H9 (cell line): ENCODE data around the gene LMX1A. TPM values are rescaled to one million over a fixed set of nuclear protein-coding genes. Genes with fewer than 3 reads are reported as not detected.

Experiments used
- DNase-seq: peaks from one replicate; pipeline ENCODE4 v3.0.0-alpha.2; 2017
- H2AFZ ChIP-seq: one replicate; pipeline ENCODE4 v1.6.1; 2013; ENCODE audit warnings: mild to moderate bottlenecking, low read length, control low read depth, moderate library complexity
- H2AK5ac ChIP-seq: 2 replicates; pipeline ENCODE4 v1.6.1; 2013; ENCODE audit warnings: low read length, control low read depth, mixed read lengths; ENCODE audit not compliant: insufficient read length
- H2BK120ac ChIP-seq: one replicate; pipeline ENCODE4 v1.6.1; 2013; ENCODE audit warnings: low read depth, mild to moderate bottlenecking, low read length, control low read depth, inconsistent platforms; ENCODE audit not compliant: poor library complexity, severe bottlenecking
- H2BK12ac ChIP-seq: 2 replicates; pipeline ENCODE4 v1.6.1; 2013; ENCODE audit warnings: low read length, control low read depth, mixed read lengths, low read depth; ENCODE audit not compliant: insufficient read length
- H2BK15ac ChIP-seq: 2 replicates; pipeline ENCODE4 v1.6.1; 2013; ENCODE audit warnings: low read depth, low read length, control low read depth
- H2BK20ac ChIP-seq: one replicate; pipeline ENCODE4 v1.6.1; 2013; ENCODE audit warnings: low read depth, mild to moderate bottlenecking, low read length, control low read depth, inconsistent platforms; ENCODE audit not compliant: poor library complexity, severe bottlenecking
- H2BK5ac ChIP-seq: 2 replicates; pipeline ENCODE4 v1.6.1; 2013; ENCODE audit warnings: low read length, control low read depth, mixed read lengths; ENCODE audit not compliant: insufficient read length
- H3K14ac ChIP-seq: 2 replicates; pipeline ENCODE4 v1.6.1; 2013; ENCODE audit warnings: low read length, control low read depth; ENCODE audit not compliant: insufficient read depth
- H3K18ac ChIP-seq: 2 replicates; pipeline ENCODE4 v1.6.1; 2013; ENCODE audit warnings: low read depth, mild to moderate bottlenecking, mixed read lengths, low read length, control low read depth; ENCODE audit not compliant: insufficient read length
- H3K23ac ChIP-seq: 2 replicates; pipeline ENCODE4 v1.6.1; 2013; ENCODE audit warnings: low read length, control low read depth, mixed read lengths, low read depth; ENCODE audit not compliant: insufficient read length
- H3K23me2 ChIP-seq: 2 replicates; pipeline ENCODE4 v1.6.1; 2013; ENCODE audit warnings: low read depth, mild to moderate bottlenecking, mixed read lengths, low read length, control low read depth; ENCODE audit not compliant: insufficient read length, poor library complexity, severe bottlenecking
- H3K27ac ChIP-seq: 2 replicates; pipeline ENCODE4 v1.5.1; 2013; ENCODE audit warnings: low read length, control low read depth, mixed read lengths, low read depth; ENCODE audit not compliant: insufficient read length
- H3K27me3 ChIP-seq: 2 replicates; pipeline ENCODE4 v1.6.1; 2013; ENCODE audit warnings: low read length, control low read depth, inconsistent platforms; ENCODE audit not compliant: insufficient read depth
- H3K4ac ChIP-seq: 2 replicates; pipeline ENCODE4 v1.6.1; 2013; ENCODE audit warnings: low read depth, mild to moderate bottlenecking, control low read depth, inconsistent platforms, low read length, moderate library complexity
- H3K4me1 ChIP-seq: 2 replicates; pipeline ENCODE4 v1.6.1; 2013; ENCODE audit warnings: low read length, control low read depth, inconsistent platforms; ENCODE audit not compliant: insufficient read depth
- H3K4me2 ChIP-seq: 2 replicates; pipeline ENCODE4 v1.6.1; 2013; ENCODE audit warnings: low read length, control low read depth, mixed read lengths; ENCODE audit not compliant: insufficient read length, insufficient read depth
- H3K56ac ChIP-seq: 2 replicates; pipeline ENCODE4 v1.6.1; 2013; ENCODE audit warnings: low read depth, mild to moderate bottlenecking, mixed read lengths, low read length, control low read depth; ENCODE audit not compliant: insufficient read length
- H3K79me1 ChIP-seq: 2 replicates; pipeline ENCODE4 v1.6.1; 2013; ENCODE audit warnings: low read depth, mild to moderate bottlenecking, moderate library complexity, low read length, control low read depth, inconsistent platforms; ENCODE audit not compliant: insufficient read depth, poor library complexity, severe bottlenecking
- H3K79me2 ChIP-seq: 2 replicates; pipeline ENCODE4 v1.6.1; 2013; ENCODE audit warnings: low read length, control low read depth, inconsistent platforms; ENCODE audit not compliant: insufficient read depth
- H3K9ac ChIP-seq: 2 replicates; pipeline ENCODE4 v1.6.1; 2013; ENCODE audit warnings: low read length, control low read depth, mixed read lengths; ENCODE audit not compliant: insufficient read length; ENCODE audit errors: extremely low read depth
- H3K9me3 ChIP-seq: one replicate; pipeline ENCODE4 v1.6.1; 2013; ENCODE audit warnings: low read depth, low read length, inconsistent platforms; ENCODE audit not compliant: control insufficient read depth
- H3T11ph ChIP-seq: one replicate; pipeline ENCODE4 v1.6.1; 2013; ENCODE audit warnings: mild to moderate bottlenecking, low read length, control low read depth, inconsistent platforms
- H4K20me1 ChIP-seq: one replicate; pipeline ENCODE4 v1.6.1; 2013; ENCODE audit not compliant: control insufficient read depth, insufficient read length, insufficient read depth
- H4K5ac ChIP-seq: 2 replicates; pipeline ENCODE4 v1.6.1; 2013; ENCODE audit warnings: low read depth, mild to moderate bottlenecking, mixed read lengths, low read length, control low read depth; ENCODE audit not compliant: insufficient read length
- H4K8ac ChIP-seq: replicated peaks from 2 replicates; pipeline ENCODE4 v1.6.1; 2013; ENCODE audit warnings: low read length, control low read depth, mixed read lengths, low read depth; ENCODE audit not compliant: insufficient read length
- H4K91ac ChIP-seq: 2 replicates; pipeline ENCODE4 v1.6.1; 2013; ENCODE audit warnings: low read depth, mild to moderate bottlenecking, moderate library complexity, mixed read lengths, low read length, control low read depth; ENCODE audit not compliant: insufficient read length
- H3K27ac Mint-ChIP-seq, 3 experiments: 2 replicates in 2 of 3; 3 replicates in 1 of 3; pipeline ENCODE4 v1.8.0; 2020 to 2021; ENCODE audit warnings: mixed read lengths in 3 of 3, mild to moderate bottlenecking in 1 of 3, moderate library complexity in 1 of 3
- H3K27me3 Mint-ChIP-seq: 2 replicates; pipeline ENCODE4 v1.8.0; 2021; ENCODE audit warnings: low read depth, mild to moderate bottlenecking, moderate library complexity, mixed read lengths
- H3K36me3 Mint-ChIP-seq, 3 experiments: 2 replicates in 2 of 3; 3 replicates in 1 of 3; pipeline ENCODE4 v1.8.0; 2020 to 2021; ENCODE audit warnings: low read depth in 3 of 3, mixed read lengths in 3 of 3; ENCODE audit not compliant: insufficient read depth in 1 of 3
- H3K4me1 Mint-ChIP-seq, 2 experiments: 2 replicates each; pipeline ENCODE4 v1.8.0; 2020; ENCODE audit warnings: mixed read lengths in 2 of 2
- H3K4me3 Mint-ChIP-seq, 2 experiments: 2 replicates in 1 of 2; 3 replicates in 1 of 2; pipeline ENCODE4 v1.8.0; 2020 to 2021; ENCODE audit warnings: mild to moderate bottlenecking in 2 of 2, mixed read lengths in 2 of 2, moderate library complexity in 1 of 2
- H3K9me3 Mint-ChIP-seq, 2 experiments: 2 replicates in 1 of 2; 3 replicates in 1 of 2; pipeline ENCODE4 v1.8.0; 2020; ENCODE audit warnings: mild to moderate bottlenecking in 2 of 2, mixed read lengths in 2 of 2, moderate library complexity in 1 of 2
- CTCF ChIP-seq: fragments of 200-600 bp; sonication (generic); conservative IDR thresholded peaks from 3 replicates; pipeline ENCODE4 v1.8.0; 2021; ENCODE audit warnings: antibody characterized with exemption, mild to moderate bottlenecking
- WGBS: extraction: QIAGEN DNeasy Blood & Tissue Kit; methylation state at CpG from one replicate; pipeline ENCODE4 v1.1.7; 2013; ENCODE audit warnings: missing lambda C conversion rate, low lambda C conversion rate, mixed read lengths; ENCODE audit not compliant: insufficient read length; ENCODE audit errors: extremely low coverage; 5-methylcytosine and 5-hydroxymethylcytosine counted together
- total RNA-seq: library from RNA; stranded (reverse); gene quantifications from 2 replicates; pipeline ENCODE4 v1.2.1, GENCODE V29; 2021

LMX1A gene
- total RNA-seq, 1 experiment from 2014 or later, result not detected

DNA sequence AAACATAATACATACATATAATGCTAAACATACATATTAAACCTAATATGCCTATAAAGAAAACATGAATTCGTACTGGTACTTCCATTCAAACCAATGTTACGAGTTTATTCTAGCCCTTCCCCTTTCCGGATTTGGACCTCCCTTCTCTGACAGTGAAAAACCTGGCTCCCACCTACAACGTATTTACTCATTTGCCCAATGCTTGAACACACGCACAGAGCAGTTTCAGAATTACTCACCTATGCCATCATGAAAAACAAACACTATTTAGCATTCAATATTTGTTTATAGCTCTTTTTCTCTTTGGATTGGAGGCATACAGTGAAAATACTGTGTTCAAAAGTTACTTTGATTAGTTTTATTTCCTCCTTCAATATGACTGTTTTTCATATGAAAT is 204.4 kb downstream of the LMX1A start:
- WGBS, result no CpG with 5 or more reads among the region's 5 CpGs
- Histone ChIP-seq H2BK20ac (no peak overlapping the region), H3K4me2 (no peak overlapping the region), H3K27ac (no peak overlapping the region), H3T11ph (no peak overlapping the region), H3K9me3 (no peaks in the 10 kb centered on the region), H4K8ac (no peak overlapping the region), H2BK5ac (no peak overlapping the region), H3K18ac (no peak overlapping the region), H2AFZ (no peak overlapping the region), H3K79me2 (no peaks in the 10 kb centered on the region), H4K5ac (no peak overlapping the region), H3K4ac (no peak overlapping the region), H2BK15ac (no peak overlapping the region), H3K56ac (no peak overlapping the region), H2BK12ac (no peak overlapping the region), H3K79me1 (no peaks in the 10 kb centered on the region), H3K27me3 (no peaks in the 10 kb centered on the region), H2AK5ac (no peak overlapping the region), H3K9ac (no peak overlapping the region), H3K14ac (no peak overlapping the region), H4K20me1 (no peaks in the 10 kb centered on the region), H2BK120ac (no peak overlapping the region), H3K23me2 (no peaks in the 10 kb centered on the region), H4K91ac (no peak overlapping the region), H3K4me1 (no peaks in the 10 kb centered on the region), H3K23ac (no peak overlapping the region)
- no peak for DNase-seq
- Mint-ChIP-seq H3K9me3 (no peaks in the 10 kb centered on the region), H3K4me3 (no peak overlapping the region), H3K36me3 (no peaks in the 10 kb centered on the region), H3K4me1 (peaks cover 7 to 8% of the 10 kb centered on the region in 2 experiments), H3K27me3 (peaks cover 21% of the 10 kb centered on the region), H3K27ac (no peak overlapping the region)
- TF ChIP-seq CTCF, result no peak

Other genes with a start within 250 kb of the LMX1A start
- gene RXRG, start 88.4 kb upstream of the LMX1A start, total RNA-seq, result not detected in 2 replicates
- not detected in 2 replicates for gene LRRC52, start 187.3 kb upstream of the LMX1A start, total RNA-seq